Sciatic nerve (tissue), 2 donors: ENCODE measurements around the gene CEP85. TPM values are rescaled to one million over a fixed set of nuclear protein-coding genes. Genes with fewer than 3 reads are reported as not detected.

Experiments
- ATAC-seq: fragments of 200-7000 bp; cut with Tn5 transposase; one replicate; pipeline ENCODE4 v1.9.1; 2020; ENCODE audit warnings: mild to moderate bottlenecking, moderate library complexity
- DNase-seq: peaks from one replicate; pipeline ENCODE4 v3.0.0-alpha.2; 2020; ENCODE audit warnings: low spot score
- intact Hi-C: fragments of 100-400 bp; cut with DNase I; formaldehyde crosslinking; loops from one replicate; pipeline ENCODE4 v1.14.2; 2022
- total RNA-seq: library from RNA; stranded (reverse); fragmentation: NEBNext Ultra II Directional; extraction: Animal tissue kit (Norgen Biotek cat#: 25700); gene quantifications from one replicate; pipeline ENCODE4 v1.2.1, GENCODE V29; 2021
- donor health status: DM: no; HTN: no; CAD: no.
- donor health status: DM: no; HTN: no; CAD: no.

Gene CEP85
- total RNA-seq, 1 donor from 2014 or later: 17.6 TPM

- intact Hi-C loops: no loop called here
- ATAC-seq (no peak), DNase-seq (no peak)
Measured at GRCh38 chr1:26324550-26324949, 90.5 kb downstream of the CEP85 start.

GRCh38 chr1:26327956-26328362, 94.0 kb downstream of the CEP85 start:
- ATAC-seq (no peak), DNase-seq (no peak)
- intact Hi-C loops: no loop called here

Other genes with a start within 250 kb of the CEP85 start
- 11.5 TPM for gene PAFAH2, start 236.1 kb upstream of the CEP85 start, total RNA-seq
- 39.9 TPM for gene EXTL1, start 212.4 kb upstream of the CEP85 start, total RNA-seq
- gene SLC30A2, start 188.1 kb upstream of the CEP85 start, total RNA-seq: not detected
- 0.18 TPM for gene TRIM63, start 166.6 kb upstream of the CEP85 start, total RNA-seq
- gene PDIK1L, start 122.4 kb upstream of the CEP85 start, total RNA-seq: 11.2 TPM
- 11.8 TPM for gene FAM110D, start 75.1 kb upstream of the CEP85 start, total RNA-seq
- gene C1orf232, start 65.2 kb upstream of the CEP85 start, total RNA-seq: not detected
- 18.3 TPM for gene ZNF593, start 64.3 kb upstream of the CEP85 start, total RNA-seq
- not detected for gene ZNF593OS, start 62.4 kb upstream of the CEP85 start, total RNA-seq
- gene CNKSR1, start 56.7 kb upstream of the CEP85 start, total RNA-seq: 3.1 TPM
- not detected for gene CATSPER4, start 43.6 kb upstream of the CEP85 start, total RNA-seq
- gene SH3BGRL3, start 45.9 kb downstream of the CEP85 start, total RNA-seq: 106 TPM
- 23.1 TPM for gene UBXN11, start 72.4 kb downstream of the CEP85 start, total RNA-seq
- gene CD52, start 83.8 kb downstream of the CEP85 start, total RNA-seq: 13.2 TPM
- gene CRYBG2, start 119.9 kb downstream of the CEP85 start, total RNA-seq: not detected
- 0.31 TPM for gene ZNF683, start 138.6 kb downstream of the CEP85 start, total RNA-seq
- gene LIN28A, start 176.6 kb downstream of the CEP85 start, total RNA-seq: not detected
- gene DHDDS, start 198.1 kb downstream of the CEP85 start, total RNA-seq: 42.2 TPM
- 199 TPM for gene HMGN2, start 238.2 kb downstream of the CEP85 start, total RNA-seq